Muscle of leg (tissue), 11 donors: ENCODE data around the gene SORL1. TPM values are rescaled to one million over a fixed set of nuclear protein-coding genes. Genes with fewer than 3 reads are reported as not detected.
"Not testable (repeated sequence)": the region's sequence is repeated elsewhere in the genome, so short reads cannot be mapped to it uniquely, and the experiment has no call there.

ENCODE experiments used
- DNase-seq: peaks from one replicate; pipeline ENCODE4 v3.0.0; 2013
- H3K27ac ChIP-seq: one replicate; pipeline ENCODE4 v1.5.1; 2013; ENCODE audit warnings: mild to moderate bottlenecking, low read length, control low read depth
- H3K27me3 ChIP-seq: one replicate; pipeline ENCODE4 v1.6.1; 2013; ENCODE audit warnings: low read length; ENCODE audit not compliant: control insufficient read depth, insufficient read depth
- H3K36me3 ChIP-seq: one replicate; pipeline ENCODE4 v1.6.1; 2013; ENCODE audit warnings: low read length; ENCODE audit not compliant: control insufficient read depth, insufficient read depth
- H3K4me1 ChIP-seq: one replicate; pipeline ENCODE4 v1.6.1; 2013; ENCODE audit warnings: low read length; ENCODE audit not compliant: control insufficient read depth, insufficient read depth
- H3K4me3 ChIP-seq: one replicate; pipeline ENCODE4 v1.5.1; 2013; ENCODE audit warnings: low read length, control low read depth
- H3K9me3 ChIP-seq: replicated peaks from 2 replicates; pipeline ENCODE4 v1.6.1; 2013; ENCODE audit warnings: low read depth, low read length; ENCODE audit not compliant: control insufficient read depth
- WGBS: methylation state at CpG from one replicate; pipeline ENCODE4 v1.1.5; 2013; ENCODE audit warnings: missing lambda C conversion rate; ENCODE audit not compliant: insufficient coverage; 5-methylcytosine and 5-hydroxymethylcytosine counted together
- polyA plus RNA-seq, 8 donors: library from polyadenylated mRNA; unstranded; fragments of 120-200 nt; gene quantifications; one replicate each; pipeline versions ENCODE4 v1.2.1 to v1.2.3, GENCODE V29; 2013; ENCODE audit warnings: inconsistent platforms in 1 of 8, low replicate concordance in 1 of 8; ENCODE audit not compliant: insufficient read length in 8 of 8, insufficient read depth in 1 of 8
- total RNA-seq: library from RNA; stranded (reverse); fragments of 120-200 nt; gene quantifications from one replicate; pipeline ENCODE4 v1.2.4, GENCODE V29; 2013

Gene SORL1
- total and polyA plus RNA-seq, 9 donors = 1.0 to 3.1 (median 1.9) TPM

- not testable (repeated sequence) for H3K9me3 ChIP-seq, H3K4me1 ChIP-seq, DNase-seq, H3K27me3 ChIP-seq, H3K27ac ChIP-seq, H3K36me3 ChIP-seq, H3K4me3 ChIP-seq
- WGBS = 91% methylated on average over 20 of the region's 30 CpGs
Measured at GRCh38 chr11:121569332-121570299, 117.5 kb downstream of the SORL1 start.

DNA sequence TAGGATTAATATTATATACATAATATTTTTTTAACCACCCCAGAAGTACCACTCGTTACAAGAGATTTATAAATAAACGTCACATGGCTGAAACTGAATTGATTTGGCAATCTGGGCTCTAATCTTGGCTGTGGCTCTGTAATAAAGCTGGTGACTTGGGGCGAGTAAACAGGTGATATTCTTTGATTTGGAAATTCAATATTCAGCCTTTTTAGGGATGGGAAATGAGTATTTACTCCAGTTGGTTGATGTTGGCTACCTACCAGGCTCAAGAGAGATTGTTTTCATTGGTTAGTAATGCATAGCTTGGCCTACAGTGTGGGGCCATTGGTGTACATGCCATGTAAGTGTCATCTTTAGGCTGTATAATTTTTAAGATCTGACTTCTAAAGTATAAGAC lies 118.3 kb downstream of the SORL1 start:
- H3K27ac ChIP-seq = no peak overlapping the region
- no peak for DNase-seq
- WGBS = 89% methylated on average over 1 of the region's 3 CpGs
- H3K9me3 ChIP-seq = no peaks in the 10 kb centered on the region
- H3K4me3 ChIP-seq = no peak overlapping the region
- no peaks in the 10 kb centered on the region for H3K36me3 ChIP-seq
- peaks cover 9% of the 10 kb centered on the region for H3K4me1 ChIP-seq
- H3K27me3 ChIP-seq = peaks cover 6% of the 10 kb centered on the region

DNA sequence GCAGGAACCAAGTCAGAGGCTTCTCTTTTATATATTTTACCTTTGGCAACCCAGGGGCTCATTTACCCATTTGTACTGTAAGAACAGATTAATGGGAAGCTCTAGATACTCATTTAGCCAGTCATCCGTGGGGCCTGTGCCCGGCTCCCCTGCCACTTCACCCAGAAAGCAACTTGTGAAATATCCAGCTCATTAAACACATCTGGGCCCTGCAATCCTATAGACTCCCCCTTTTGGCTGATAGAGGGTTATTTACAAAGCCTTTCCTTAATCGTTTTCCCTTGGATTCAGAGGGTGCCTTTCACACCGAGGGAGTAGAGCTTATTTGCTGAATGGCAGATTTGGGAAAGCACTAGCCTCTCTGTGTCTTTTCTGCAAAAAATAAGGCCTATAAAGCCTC lies 119.4 kb downstream of the SORL1 start:
- no peak for DNase-seq
- H3K4me3 ChIP-seq = no peak overlapping the region
- no peak overlapping the region for H3K27ac ChIP-seq
- H3K4me1 ChIP-seq = peaks cover 9% of the 10 kb centered on the region
- H3K27me3 ChIP-seq = peaks cover 6% of the 10 kb centered on the region
- H3K36me3 ChIP-seq = no peaks in the 10 kb centered on the region
- WGBS = no CpG with 5 or more reads among the region's 4 CpGs
- H3K9me3 ChIP-seq = no peaks in the 10 kb centered on the region

DNA sequence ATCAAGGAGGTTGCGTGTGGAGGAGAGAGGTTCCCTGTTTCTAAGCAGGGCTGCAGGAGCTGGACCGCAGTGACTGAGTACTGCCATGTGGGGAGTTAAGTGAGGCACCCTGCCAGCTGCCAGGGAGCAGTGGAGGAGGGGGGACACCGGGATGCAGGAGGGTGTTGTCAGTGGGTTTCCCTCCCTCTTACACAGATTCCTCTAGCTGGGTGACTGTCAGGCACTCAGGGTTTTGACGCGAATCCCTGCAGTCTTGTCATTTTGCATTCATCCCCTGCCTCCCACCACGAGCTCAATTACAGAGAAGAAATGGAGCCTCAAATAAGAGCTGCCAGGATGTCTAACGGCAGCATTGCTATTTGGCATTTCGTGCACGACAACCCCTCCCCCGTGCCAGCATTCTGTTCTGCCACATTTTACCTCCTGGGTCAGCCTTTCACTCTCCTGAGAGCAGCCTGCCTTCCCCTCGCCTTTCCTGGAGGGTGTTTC lies 120.5 kb downstream of the SORL1 start:
- no peaks in the 10 kb centered on the region for H3K9me3 ChIP-seq
- H3K27ac ChIP-seq = no peak overlapping the region
- H3K4me1 ChIP-seq = peaks cover 9% of the 10 kb centered on the region
- peaks cover 6% of the 10 kb centered on the region for H3K27me3 ChIP-seq
- no peak for DNase-seq
- no peaks in the 10 kb centered on the region for H3K36me3 ChIP-seq
- no peak overlapping the region for H3K4me3 ChIP-seq
- WGBS = 58% methylated on average over 9 of the region's 11 CpGs

DNA sequence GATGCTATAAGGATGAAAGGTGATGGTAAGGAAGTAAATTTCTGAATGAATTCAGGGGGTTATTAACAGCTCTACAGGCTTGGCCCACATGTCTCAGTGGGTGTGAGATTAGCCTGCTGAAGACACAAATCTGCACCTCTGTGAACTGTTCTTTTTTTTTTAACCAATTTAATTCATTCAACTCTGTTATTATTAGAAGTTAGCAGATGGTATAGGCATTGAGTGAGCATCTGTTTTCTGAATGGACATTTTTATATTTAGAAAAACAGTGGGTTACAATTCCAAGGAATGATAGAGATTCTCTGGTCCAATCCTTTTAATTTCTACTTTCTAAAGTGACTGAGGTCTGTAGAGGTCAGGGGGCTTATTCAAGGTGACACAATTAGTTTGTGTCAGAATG lies 122.7 kb downstream of the SORL1 start:
- Histone ChIP-seq H3K27me3 (peaks cover 3% of the 10 kb centered on the region), H3K36me3 (no peaks in the 10 kb centered on the region), H3K9me3 (no peaks in the 10 kb centered on the region), H3K4me1 (peaks cover 9% of the 10 kb centered on the region), H3K4me3 (no peak overlapping the region), H3K27ac (no peak overlapping the region)
- no peak for DNase-seq

- H3K4me1 ChIP-seq = peaks cover 9% of the 10 kb centered on the region
- H3K27ac ChIP-seq = no peak overlapping the region
- DNase-seq = peak; percentile 66
- H3K4me3 ChIP-seq = no peak overlapping the region
- H3K27me3 ChIP-seq = peaks cover 3% of the 10 kb centered on the region
- no peaks in the 10 kb centered on the region for H3K36me3 ChIP-seq
- no peaks in the 10 kb centered on the region for H3K9me3 ChIP-seq
- 66% methylated on average over 4 of the region's 10 CpGs for WGBS
Measured at GRCh38 chr11:121575250-121575962, 123.3 kb downstream of the SORL1 start.

DNA sequence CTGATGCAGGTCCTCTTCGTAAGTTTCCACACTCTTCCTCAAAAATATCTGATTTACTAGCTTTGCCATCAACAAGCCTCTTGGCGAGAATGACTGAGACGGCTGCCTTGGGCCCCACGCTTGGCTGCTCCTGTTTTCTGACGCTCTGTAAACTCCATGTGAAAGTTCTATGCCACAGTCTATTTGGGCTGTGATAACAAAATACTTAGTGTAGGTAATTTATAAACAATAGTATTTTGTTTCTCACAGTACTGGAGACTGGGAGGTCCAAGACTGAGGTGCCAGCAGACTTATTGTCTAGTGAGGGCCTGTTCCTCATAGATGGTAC lies 123.8 kb downstream of the SORL1 start:
- no peak overlapping the region for H3K4me3 ChIP-seq
- H3K9me3 ChIP-seq = no peaks in the 10 kb centered on the region
- H3K36me3 ChIP-seq = no peaks in the 10 kb centered on the region
- no peak overlapping the region for H3K27ac ChIP-seq
- 100% methylated on average over 1 of the region's 5 CpGs for WGBS
- peaks cover 9% of the 10 kb centered on the region for H3K4me1 ChIP-seq
- no peak for DNase-seq
- H3K27me3 ChIP-seq = peaks cover 3% of the 10 kb centered on the region

GRCh38 chr11:121576531-121576930 lies 124.4 kb downstream of the SORL1 start:
- no peak for DNase-seq
- no peak overlapping the region for H3K27ac ChIP-seq
- H3K4me1 ChIP-seq = peaks cover 9% of the 10 kb centered on the region
- H3K4me3 ChIP-seq = no peak overlapping the region
- WGBS = 61% methylated on average over 5 of the region's 7 CpGs
- H3K27me3 ChIP-seq = peaks cover 3% of the 10 kb centered on the region
- no peaks in the 10 kb centered on the region for H3K36me3 ChIP-seq
- no peaks in the 10 kb centered on the region for H3K9me3 ChIP-seq

- no peak for DNase-seq
- no peak overlapping the region for H3K27ac ChIP-seq
- no peak overlapping the region for H3K4me3 ChIP-seq
- peaks cover 2% of the 10 kb centered on the region for H3K27me3 ChIP-seq
- H3K4me1 ChIP-seq = peaks cover 6% of the 10 kb centered on the region
- WGBS = 72% methylated on average over 12 of the region's 16 CpGs
- no peaks in the 10 kb centered on the region for H3K9me3 ChIP-seq
- no peaks in the 10 kb centered on the region for H3K36me3 ChIP-seq
Measured at GRCh38 chr11:121577106-121577848, 125.2 kb downstream of the SORL1 start.
